Gastrocnemius medialis (tissue), 4 donors: ENCODE data around the gene SUPT3H. TPM values are rescaled to one million over a fixed set of nuclear protein-coding genes. Genes with fewer than 3 reads are reported as not detected.

Experiments used
- ATAC-seq, 2 donors: fragments of 150-250 bp; one replicate each; pipeline ENCODE4 v1.9.1; 2016
- DNase-seq, 2 donors: peaks; one replicate each; pipeline ENCODE4 v3.0.0-alpha.2; 2019
- H3K27ac ChIP-seq, 4 donors: fragments of 200-600 bp; sonication (generic); 1 replicate in 1 of 4; 2 replicates in 3 of 4; pipeline ENCODE4 v1.5.1; 2016 to 2018; ENCODE audit warnings: mild to moderate bottlenecking in 2 of 4, moderate library complexity in 1 of 4
- H3K27me3 ChIP-seq, 3 donors: fragments of 200-600 bp; sonication (generic) in 2 of 3; 1 replicate in 1 of 3; 2 replicates in 2 of 3; pipeline versions ENCODE4 v1.5.1 to v1.6.0; 2016 to 2019; ENCODE audit warnings: mild to moderate bottlenecking in 1 of 3, moderate library complexity in 1 of 3
- H3K36me3 ChIP-seq, 2 donors: fragments of 200-600 bp; sonication (generic) in 1 of 2; one replicate each; pipeline ENCODE4 v1.5.1; 2017 to 2018
- H3K4me1 ChIP-seq, 2 donors: fragments of 200-600 bp; sonication (generic) in 1 of 2; one replicate each; pipeline ENCODE4 v1.5.1; 2016 to 2017; ENCODE audit warnings: mild to moderate bottlenecking in 2 of 2
- H3K4me3 ChIP-seq, 4 donors: fragments of 200-600 bp; sonication (generic) in 3 of 4; 1 replicate in 1 of 4; 2 replicates in 3 of 4; pipeline ENCODE4 v1.5.1; 2016 to 2019; ENCODE audit warnings: mild to moderate bottlenecking in 2 of 4
- H3K9me3 ChIP-seq, 3 donors: fragments of 200-600 bp; sonication (generic) in 2 of 3; 1 replicate in 1 of 3; 2 replicates in 2 of 3; pipeline ENCODE4 v1.5.1; 2016 to 2019
- CTCF ChIP-seq, 5 experiments: fragments of 450-650 bp in 3 of 5; fragments of 200-600 bp in 2 of 5; sonication (generic) in 2 of 5; IDR thresholded peaks in 4 of 5; conservative IDR thresholded peaks in 1 of 5; 1 replicate in 4 of 5; 2 replicates in 1 of 5; pipeline ENCODE4 v1.5.1; 2016 to 2019; ENCODE audit warnings: antibody characterized with exemption in 5 of 5, mild to moderate bottlenecking in 3 of 5, moderate library complexity in 3 of 5
- POLR2A ChIP-seq, 2 donors: fragments of 450-650 bp; IDR thresholded peaks; one replicate each; pipeline ENCODE4 v1.6.1; 2017; ENCODE audit warnings: antibody characterized with exemption in 2 of 2, mild to moderate bottlenecking in 2 of 2, moderate library complexity in 2 of 2
- in situ Hi-C, 4 donors: fragments of 200-750 bp; cut with MboI; loops; one replicate each; pipeline versions ENCODE4 v1.15.0 to v1.8.0; 2017; ENCODE audit warnings: low sequenced_read_pairs in 4 of 4
- intact Hi-C: fragments of 100-400 bp; cut with DNase I; formaldehyde crosslinking; loops from one replicate; pipeline ENCODE4 v1.15.1; 2023; ENCODE audit warnings: low total_unique reads
- total RNA-seq, 4 donors: library from RNA; depleted of rRNA; stranded (reverse); fragments of >200 nt; gene quantifications; one replicate each; pipeline versions ENCODE4 v1.1.0 to v1.2.3, GENCODE V29; 2016

SUPT3H gene
- total RNA-seq, 4 donors from 2014 or later = 1.5 to 9.0 (median 4.2) TPM

GRCh38 chr6:44849806-44850205, 527.9 kb downstream of the SUPT3H start:
- no peaks in the 10 kb centered on the region for H3K36me3 ChIP-seq
- TF ChIP-seq CTCF (IDR thresholded peaks at IDR 0.05 in 4 of 5, conservative IDR thresholded peaks at IDR 0.05 in 1 of 5) (no peak), POLR2A (IDR thresholded peaks at IDR 0.05) (no peak)
- in situ Hi-C loops = no loop called here
- no peaks in the 10 kb centered on the region for H3K9me3 ChIP-seq
- H3K4me3 ChIP-seq = no peak overlapping the region
- intact Hi-C loops = no loop called here
- no peaks in the 10 kb centered on the region for H3K4me1 ChIP-seq
- H3K27me3 ChIP-seq = no peaks in the 10 kb centered on the region
- DNase-seq = no peak
- no peak for ATAC-seq
- H3K27ac ChIP-seq = no peak overlapping the region

DNA sequence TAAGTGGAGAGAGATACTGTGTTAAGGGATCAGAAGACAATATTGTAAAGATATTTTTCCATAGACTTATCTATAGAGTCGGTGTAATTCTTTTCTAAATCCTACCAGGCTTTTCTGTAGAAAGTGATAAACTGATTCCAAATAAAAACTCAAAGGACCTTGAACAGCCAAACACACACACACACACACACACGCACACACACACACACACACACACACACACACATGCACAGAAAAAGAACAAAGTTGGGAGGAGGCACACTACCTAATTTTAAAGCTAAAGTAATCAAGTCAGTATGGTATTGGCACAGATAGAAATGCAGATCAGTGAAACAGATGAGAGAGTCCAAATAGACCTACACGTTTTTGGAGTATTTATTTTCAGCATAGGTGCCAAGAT, 534.0 kb downstream of the SUPT3H start:
- Histone ChIP-seq H3K9me3 (no peaks in the 10 kb centered on the region), H3K4me3 (no peak overlapping the region), H3K36me3 (no peaks in the 10 kb centered on the region), H3K27me3 (no peaks in the 10 kb centered on the region), H3K4me1 (no peaks in the 10 kb centered on the region), H3K27ac (no peak overlapping the region)
- ATAC-seq = no peak
- in situ Hi-C loops = no loop called here
- intact Hi-C loops = no loop called here
- DNase-seq = no peak
- TF ChIP-seq CTCF (IDR thresholded peaks at IDR 0.05 in 4 of 5, conservative IDR thresholded peaks at IDR 0.05 in 1 of 5) (no peak), POLR2A (IDR thresholded peaks at IDR 0.05) (no peak)

- in situ Hi-C loops = no loop called here
- intact Hi-C loops = no loop called here
- no peaks in the 10 kb centered on the region for H3K36me3 ChIP-seq
- no peak for DNase-seq
- ATAC-seq = no peak
- H3K27me3 ChIP-seq = no peaks in the 10 kb centered on the region
- H3K4me1 ChIP-seq = no peaks in the 10 kb centered on the region
- no peak overlapping the region for H3K4me3 ChIP-seq
- TF ChIP-seq CTCF (IDR thresholded peaks at IDR 0.05 in 4 of 5, conservative IDR thresholded peaks at IDR 0.05 in 1 of 5) = no peak
- no peak for TF ChIP-seq POLR2A (IDR thresholded peaks at IDR 0.05)
- no peaks in the 10 kb centered on the region for H3K9me3 ChIP-seq
- H3K27ac ChIP-seq = no peak overlapping the region
Observed at GRCh38 chr6:44842616-44843015, 535.1 kb downstream of the SUPT3H start.

DNA sequence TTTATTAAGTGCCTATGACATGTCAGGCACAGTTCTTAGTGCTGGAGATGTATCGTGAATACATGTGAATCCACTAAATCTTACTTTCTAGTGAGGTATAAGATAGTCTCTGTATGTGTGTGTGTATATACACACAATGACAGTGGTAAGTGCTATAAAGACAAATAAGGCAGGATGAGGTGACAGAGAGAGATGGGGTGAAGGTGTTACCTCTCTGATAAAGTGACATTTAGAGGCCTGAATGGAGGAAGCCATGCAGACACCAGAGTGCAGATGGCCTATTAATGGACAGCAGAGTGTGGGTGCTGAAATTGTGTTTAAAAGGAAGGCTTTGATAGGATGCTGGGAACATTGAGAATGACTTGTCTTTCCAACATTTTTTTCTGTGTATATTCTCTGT, 535.9 kb downstream of the SUPT3H start:
- Histone ChIP-seq H3K4me3 (no peak overlapping the region), H3K9me3 (no peaks in the 10 kb centered on the region), H3K27me3 (no peaks in the 10 kb centered on the region), H3K36me3 (no peaks in the 10 kb centered on the region), H3K4me1 (no peaks in the 10 kb centered on the region), H3K27ac (no peak overlapping the region)
- in situ Hi-C loops (no loop called here), intact Hi-C loops (no loop called here)
- no peak for DNase-seq
- no peak for ATAC-seq
- TF ChIP-seq CTCF (IDR thresholded peaks at IDR 0.05 in 4 of 5, conservative IDR thresholded peaks at IDR 0.05 in 1 of 5) (no peak), POLR2A (IDR thresholded peaks at IDR 0.05) (no peak)

DNA sequence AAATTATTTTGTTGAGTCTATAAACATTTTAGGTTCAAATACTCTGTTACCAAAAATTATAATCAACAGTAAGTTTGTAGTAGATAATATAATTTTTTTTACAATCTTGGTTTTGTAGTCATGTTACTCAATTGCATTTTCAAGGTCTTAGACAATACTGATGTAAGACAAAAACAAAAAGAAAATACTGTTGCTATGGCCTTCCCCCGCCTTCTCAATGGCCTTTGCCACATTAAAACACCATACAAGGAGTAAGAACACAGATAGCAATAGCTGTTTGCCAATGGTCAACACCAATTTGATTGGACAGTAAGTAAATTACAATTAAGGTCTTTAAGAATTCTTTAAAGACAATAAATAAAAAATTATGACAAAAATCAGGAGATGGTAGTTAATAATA, 540.0 kb downstream of the SUPT3H start:
- in situ Hi-C loops (no loop called here), intact Hi-C loops (no loop called here)
- TF ChIP-seq CTCF (IDR thresholded peaks at IDR 0.05 in 4 of 5, conservative IDR thresholded peaks at IDR 0.05 in 1 of 5) (no peak), POLR2A (IDR thresholded peaks at IDR 0.05) (no peak)

More for the DNA sequence above, 540.0 kb downstream of the SUPT3H start:
- Histone ChIP-seq H3K4me1 (no peaks in the 10 kb centered on the region), H3K27me3 (no peaks in the 10 kb centered on the region), H3K9me3 (no peaks in the 10 kb centered on the region), H3K4me3 (no peak overlapping the region), H3K36me3 (no peaks in the 10 kb centered on the region), H3K27ac (no peak overlapping the region)
- DNase-seq (no peak), ATAC-seq (no peak)
